OCI-LY7 (cell line): ENCODE results near the gene CDK18. TPM values are rescaled to one million over a fixed set of nuclear protein-coding genes. Genes with fewer than 3 reads are reported as not detected.

Experiments
- BruUV-seq: library from RNA; stranded (reverse); fragments of 400-500 nt; replicated peaks from 2 replicates; lab custom pipeline; 2021; lab: Mats Ljungman, UMichigan
- CTCF ChIA-PET: fragments of 300-600 bp; sonication (Branson Sonifier 250); formaldehyde crosslinking; loops from one replicate; lab custom pipeline; 2022; ENCODE audit warnings: antibody characterized with exemption; ENCODE audit not compliant: unreplicated experiment; lab: Charles Lee
- POLR2A ChIA-PET: fragments of 300-600 bp; sonication (Branson Sonifier 250); formaldehyde crosslinking; loops from one replicate; lab custom pipeline; 2022; ENCODE audit warnings: antibody characterized with exemption; lab: Charles Lee
- DNase-seq: peaks from one replicate; pipeline ENCODE4 v3.0.0-alpha.2; 2015; ENCODE audit warnings: low spot score
- H2AFZ ChIP-seq: fragments of 200-600 bp; sonication (generic), shearing (Covaris generic); 2 replicates; pipeline ENCODE4 v1.6.1; 2014; ENCODE audit warnings: mild to moderate bottlenecking, antibody characterized with exemption, low read length, moderate library complexity
- H3K27ac ChIP-seq: fragments of 200-600 bp; sonication (generic); 2 replicates; pipeline ENCODE4 v1.5.1; 2014; ENCODE audit warnings: mixed run types, low read depth, mild to moderate bottlenecking, moderate library complexity, low read length, inconsistent platforms; ENCODE audit not compliant: poor library complexity, severe bottlenecking
- H3K36me3 ChIP-seq: fragments of 200-600 bp; sonication (generic); 2 replicates; pipeline ENCODE4 v1.6.1; 2014; ENCODE audit warnings: mild to moderate bottlenecking, antibody characterized with exemption, low read length, moderate library complexity, mixed read lengths; ENCODE audit not compliant: insufficient read depth
- H3K4me1 ChIP-seq: fragments of 200-600 bp; sonication (generic); 2 replicates; pipeline ENCODE4 v1.5.1; 2014; ENCODE audit warnings: mild to moderate bottlenecking, low read length; ENCODE audit not compliant: insufficient read depth, poor library complexity, severe bottlenecking
- H3K4me2 ChIP-seq: fragments of 200-600 bp; sonication (generic); 2 replicates; pipeline ENCODE4 v1.6.1; 2014; ENCODE audit warnings: mild to moderate bottlenecking, low read length
- H3K4me3 ChIP-seq: fragments of 200-600 bp; sonication (generic); 2 replicates; pipeline ENCODE4 v1.5.1; 2014; ENCODE audit warnings: mild to moderate bottlenecking, low read depth, low read length; ENCODE audit not compliant: poor library complexity, severe bottlenecking
- H3K79me2 ChIP-seq: fragments of 200-600 bp; sonication (generic); 2 replicates; pipeline ENCODE4 v1.6.1; 2016; ENCODE audit warnings: low read depth, mild to moderate bottlenecking, low read length, moderate library complexity, mixed read lengths; ENCODE audit not compliant: insufficient read depth
- H3K9me2 ChIP-seq: fragments of 200-600 bp; sonication (generic); 2 replicates; pipeline ENCODE4 v1.6.1; 2016; ENCODE audit warnings: mild to moderate bottlenecking, low read length, mixed read lengths; ENCODE audit not compliant: insufficient read depth
- H3K9me3 ChIP-seq: fragments of 200-600 bp; sonication (generic); 2 replicates; pipeline ENCODE4 v1.6.1; 2014; ENCODE audit warnings: mild to moderate bottlenecking, mixed run types, low read length, mixed read lengths
- H4K20me1 ChIP-seq: fragments of 200-600 bp; sonication (generic); 2 replicates; pipeline ENCODE4 v1.6.1; 2014; ENCODE audit warnings: mild to moderate bottlenecking, antibody characterized with exemption, low read length, moderate library complexity, mixed read lengths; ENCODE audit not compliant: insufficient read depth
- EZH2phosphoT487 ChIP-seq: fragments of 200-600 bp; sonication (generic); IDR thresholded peaks from 2 replicates; pipeline ENCODE4 v1.6.1; 2018; ENCODE audit warnings: low read depth, borderline replicate concordance, mild to moderate bottlenecking, mixed run types, antibody characterized with exemption, low read length, moderate library complexity, mixed read lengths
- intact Hi-C: fragments of 100-400 bp; cut with micrococcal nuclease; formaldehyde crosslinking; loops from one replicate; pipeline ENCODE4 v1.10.0; 2022; ENCODE audit not compliant: unreplicated experiment
- total RNA-seq, 2 experiments: library from RNA; depleted of rRNA in 1 of 2; stranded (reverse); fragments of >200 nt in 1 of 2; shearing (Covaris generic) in 1 of 2; gene quantifications; 2 replicates each; pipeline ENCODE4 v1.2.3, GENCODE V29; 2014 to 2022
- TF ChIP-seq, protein P1 (sequence below): fragments of 200-600 bp; sonication (generic); conservative IDR thresholded peaks from 2 replicates; pipeline ENCODE4 v1.5.1; 2014; ENCODE audit warnings: mild to moderate bottlenecking, antibody characterized with exemption, low read length, moderate library complexity, mixed read lengths

CDK18 gene
- total RNA-seq, 2 experiments from 2014 or later, result 10.1 to 21.2 TPM

DNA sequence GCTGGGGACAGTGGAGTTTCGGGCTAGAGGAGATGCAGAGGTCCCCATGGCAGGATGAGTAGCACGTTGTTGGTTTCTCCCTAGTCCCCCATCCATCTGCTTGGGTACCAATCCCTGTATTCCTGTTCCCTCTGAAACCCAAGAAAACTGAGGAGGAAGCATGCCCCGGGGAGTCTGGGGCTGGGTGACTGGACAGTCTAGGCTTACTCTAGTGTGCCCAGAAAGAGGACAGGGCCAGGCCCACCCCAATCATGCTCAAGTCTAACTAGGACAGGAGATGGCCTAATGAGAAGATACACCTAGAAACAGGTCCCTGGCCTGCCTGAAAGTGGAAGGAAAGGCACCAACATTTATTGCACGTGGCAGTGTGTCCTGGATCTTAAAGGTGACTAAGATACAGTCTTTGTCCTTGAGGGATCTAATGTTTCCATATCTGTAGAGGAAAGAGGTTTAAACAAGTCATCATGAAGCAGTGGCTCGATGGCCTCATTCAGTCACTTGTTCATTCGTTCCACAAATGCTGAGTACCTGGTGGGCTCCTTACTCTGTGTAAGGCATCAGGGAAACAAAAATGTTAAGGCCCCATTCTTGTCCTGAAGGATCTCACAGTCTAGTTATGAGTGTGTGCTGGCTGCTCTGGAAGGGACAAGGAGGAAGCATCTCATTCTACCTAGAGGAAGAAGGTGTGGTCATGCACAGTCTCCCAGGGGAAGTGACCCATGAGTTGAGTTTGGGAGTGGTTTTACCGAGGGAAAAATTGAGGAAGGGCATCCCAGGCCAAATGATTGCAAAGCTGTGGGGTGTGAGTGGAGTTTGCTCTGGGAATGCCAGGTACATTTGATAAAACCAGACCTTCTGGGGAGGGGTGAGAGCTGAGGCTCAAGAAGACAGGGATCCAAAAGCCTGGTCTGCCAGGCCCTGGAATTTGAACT is 10.0 kb downstream of the CDK18 start:
- Histone ChIP-seq H3K4me3 (no peak overlapping the region), H3K4me1 (no peaks in the 10 kb centered on the region), H3K36me3 (no peaks in the 10 kb centered on the region), H3K4me2 (no peak overlapping the region), H3K27ac (no peak overlapping the region), H3K9me2 (no peaks in the 10 kb centered on the region), H3K79me2 (no peaks in the 10 kb centered on the region), H4K20me1 (no peaks in the 10 kb centered on the region; the same call in 1 of the 2 replicates), H3K9me3 (no peaks in the 10 kb centered on the region), H2AFZ (no peak overlapping the region)
- intact Hi-C loops, result no loop called here
- no peak for DNase-seq
- CTCF ChIA-PET, result interaction anchor here (0.6 kb wide), 1 partner anchor 184 kb away, joined by 3 read pairs; no protein-coding TSS in a partner anchor
- no TSS peak for BruUV-seq
- POLR2A ChIA-PET, result no interaction called here
- TF ChIP-seq, protein P1, sequence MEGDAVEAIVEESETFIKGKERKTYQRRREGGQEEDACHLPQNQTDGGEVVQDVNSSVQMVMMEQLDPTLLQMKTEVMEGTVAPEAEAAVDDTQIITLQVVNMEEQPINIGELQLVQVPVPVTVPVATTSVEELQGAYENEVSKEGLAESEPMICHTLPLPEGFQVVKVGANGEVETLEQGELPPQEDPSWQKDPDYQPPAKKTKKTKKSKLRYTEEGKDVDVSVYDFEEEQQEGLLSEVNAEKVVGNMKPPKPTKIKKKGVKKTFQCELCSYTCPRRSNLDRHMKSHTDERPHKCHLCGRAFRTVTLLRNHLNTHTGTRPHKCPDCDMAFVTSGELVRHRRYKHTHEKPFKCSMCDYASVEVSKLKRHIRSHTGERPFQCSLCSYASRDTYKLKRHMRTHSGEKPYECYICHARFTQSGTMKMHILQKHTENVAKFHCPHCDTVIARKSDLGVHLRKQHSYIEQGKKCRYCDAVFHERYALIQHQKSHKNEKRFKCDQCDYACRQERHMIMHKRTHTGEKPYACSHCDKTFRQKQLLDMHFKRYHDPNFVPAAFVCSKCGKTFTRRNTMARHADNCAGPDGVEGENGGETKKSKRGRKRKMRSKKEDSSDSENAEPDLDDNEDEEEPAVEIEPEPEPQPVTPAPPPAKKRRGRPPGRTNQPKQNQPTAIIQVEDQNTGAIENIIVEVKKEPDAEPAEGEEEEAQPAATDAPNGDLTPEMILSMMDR, result no peak

DNA sequence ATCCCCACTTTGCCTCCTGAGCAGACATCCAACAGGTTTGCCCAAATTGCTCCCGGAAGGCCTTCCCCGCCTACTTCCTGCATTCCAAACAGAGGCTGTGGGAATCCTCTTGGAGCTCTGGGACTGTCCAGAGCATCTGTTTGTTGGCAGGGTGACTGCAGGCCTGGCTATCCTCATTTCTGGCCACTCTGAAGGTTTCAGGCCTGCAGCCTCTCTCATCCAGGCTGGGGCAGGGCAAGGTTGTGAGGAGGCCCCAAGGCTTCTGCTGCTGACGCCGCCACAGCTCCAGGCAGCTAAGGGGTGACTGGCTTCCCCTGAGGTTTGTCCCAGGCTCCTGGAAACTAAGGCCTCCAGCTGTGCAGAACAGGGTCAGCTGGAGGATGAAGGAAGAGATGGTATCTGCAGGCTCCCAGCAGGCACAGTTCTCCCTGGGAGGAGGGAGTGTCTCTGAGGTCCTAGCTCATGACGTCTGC is 11.3 kb downstream of the CDK18 start:
- Histone ChIP-seq H3K36me3 (no peaks in the 10 kb centered on the region), H3K4me2 (no peak overlapping the region)
- DNase-seq, result no peak

More for the DNA sequence above, 11.3 kb downstream of the CDK18 start:
- BruUV-seq, result no TSS peak
- no peak overlapping the region for H3K27ac ChIP-seq
- TF ChIP-seq, protein P1, result no peak
- TF ChIP-seq EZH2phosphoT487, result no peak
- ChIA-PET CTCF (no interaction called here), POLR2A (no interaction called here)
- no peaks in the 10 kb centered on the region; the same call in 1 of the 2 replicates for H4K20me1 ChIP-seq
- H3K9me3 ChIP-seq, result no peaks in the 10 kb centered on the region
- no peaks in the 10 kb centered on the region for H3K9me2 ChIP-seq
- intact Hi-C loops, result loop anchor here (2.0 kb wide), 1 partner anchor 73 kb away; no protein-coding TSS in a partner anchor
- no peaks in the 10 kb centered on the region for H3K79me2 ChIP-seq
- H3K4me3 ChIP-seq, result no peak overlapping the region
- H3K4me1 ChIP-seq, result no peaks in the 10 kb centered on the region
- no peak overlapping the region for H2AFZ ChIP-seq
